H9 (cell line): ENCODE data around the gene ALCAM. TPM values are rescaled to one million over a fixed set of nuclear protein-coding genes. Genes with fewer than 3 reads are reported as not detected.

ENCODE experiments used
- DNase-seq: peaks from one replicate; pipeline ENCODE4 v3.0.0-alpha.2; 2017
- H2AFZ ChIP-seq: one replicate; pipeline ENCODE4 v1.6.1; 2013; ENCODE audit warnings: mild to moderate bottlenecking, low read length, control low read depth, moderate library complexity
- H2AK5ac ChIP-seq: 2 replicates; pipeline ENCODE4 v1.6.1; 2013; ENCODE audit warnings: low read length, control low read depth, mixed read lengths; ENCODE audit not compliant: insufficient read length
- H2BK120ac ChIP-seq: one replicate; pipeline ENCODE4 v1.6.1; 2013; ENCODE audit warnings: low read depth, mild to moderate bottlenecking, low read length, control low read depth, inconsistent platforms; ENCODE audit not compliant: poor library complexity, severe bottlenecking
- H2BK12ac ChIP-seq: 2 replicates; pipeline ENCODE4 v1.6.1; 2013; ENCODE audit warnings: low read length, control low read depth, mixed read lengths, low read depth; ENCODE audit not compliant: insufficient read length
- H2BK15ac ChIP-seq: 2 replicates; pipeline ENCODE4 v1.6.1; 2013; ENCODE audit warnings: low read depth, low read length, control low read depth
- H2BK20ac ChIP-seq: one replicate; pipeline ENCODE4 v1.6.1; 2013; ENCODE audit warnings: low read depth, mild to moderate bottlenecking, low read length, control low read depth, inconsistent platforms; ENCODE audit not compliant: poor library complexity, severe bottlenecking
- H2BK5ac ChIP-seq: 2 replicates; pipeline ENCODE4 v1.6.1; 2013; ENCODE audit warnings: low read length, control low read depth, mixed read lengths; ENCODE audit not compliant: insufficient read length
- H3K14ac ChIP-seq: 2 replicates; pipeline ENCODE4 v1.6.1; 2013; ENCODE audit warnings: low read length, control low read depth; ENCODE audit not compliant: insufficient read depth
- H3K18ac ChIP-seq: 2 replicates; pipeline ENCODE4 v1.6.1; 2013; ENCODE audit warnings: low read depth, mild to moderate bottlenecking, mixed read lengths, low read length, control low read depth; ENCODE audit not compliant: insufficient read length
- H3K23ac ChIP-seq: 2 replicates; pipeline ENCODE4 v1.6.1; 2013; ENCODE audit warnings: low read length, control low read depth, mixed read lengths, low read depth; ENCODE audit not compliant: insufficient read length
- H3K23me2 ChIP-seq: 2 replicates; pipeline ENCODE4 v1.6.1; 2013; ENCODE audit warnings: low read depth, mild to moderate bottlenecking, mixed read lengths, low read length, control low read depth; ENCODE audit not compliant: insufficient read length, poor library complexity, severe bottlenecking
- H3K27ac ChIP-seq: 2 replicates; pipeline ENCODE4 v1.5.1; 2013; ENCODE audit warnings: low read length, control low read depth, mixed read lengths, low read depth; ENCODE audit not compliant: insufficient read length
- H3K27me3 ChIP-seq: 2 replicates; pipeline ENCODE4 v1.6.1; 2013; ENCODE audit warnings: low read length, control low read depth, inconsistent platforms; ENCODE audit not compliant: insufficient read depth
- H3K4ac ChIP-seq: 2 replicates; pipeline ENCODE4 v1.6.1; 2013; ENCODE audit warnings: low read depth, mild to moderate bottlenecking, control low read depth, inconsistent platforms, low read length, moderate library complexity
- H3K4me1 ChIP-seq: 2 replicates; pipeline ENCODE4 v1.6.1; 2013; ENCODE audit warnings: low read length, control low read depth, inconsistent platforms; ENCODE audit not compliant: insufficient read depth
- H3K4me2 ChIP-seq: 2 replicates; pipeline ENCODE4 v1.6.1; 2013; ENCODE audit warnings: low read length, control low read depth, mixed read lengths; ENCODE audit not compliant: insufficient read length, insufficient read depth
- H3K56ac ChIP-seq: 2 replicates; pipeline ENCODE4 v1.6.1; 2013; ENCODE audit warnings: low read depth, mild to moderate bottlenecking, mixed read lengths, low read length, control low read depth; ENCODE audit not compliant: insufficient read length
- H3K79me1 ChIP-seq: 2 replicates; pipeline ENCODE4 v1.6.1; 2013; ENCODE audit warnings: low read depth, mild to moderate bottlenecking, moderate library complexity, low read length, control low read depth, inconsistent platforms; ENCODE audit not compliant: insufficient read depth, poor library complexity, severe bottlenecking
- H3K79me2 ChIP-seq: 2 replicates; pipeline ENCODE4 v1.6.1; 2013; ENCODE audit warnings: low read length, control low read depth, inconsistent platforms; ENCODE audit not compliant: insufficient read depth
- H3K9ac ChIP-seq: 2 replicates; pipeline ENCODE4 v1.6.1; 2013; ENCODE audit warnings: low read length, control low read depth, mixed read lengths; ENCODE audit not compliant: insufficient read length; ENCODE audit errors: extremely low read depth
- H3K9me3 ChIP-seq: one replicate; pipeline ENCODE4 v1.6.1; 2013; ENCODE audit warnings: low read depth, low read length, inconsistent platforms; ENCODE audit not compliant: control insufficient read depth
- H3T11ph ChIP-seq: one replicate; pipeline ENCODE4 v1.6.1; 2013; ENCODE audit warnings: mild to moderate bottlenecking, low read length, control low read depth, inconsistent platforms
- H4K20me1 ChIP-seq: one replicate; pipeline ENCODE4 v1.6.1; 2013; ENCODE audit not compliant: control insufficient read depth, insufficient read length, insufficient read depth
- H4K5ac ChIP-seq: 2 replicates; pipeline ENCODE4 v1.6.1; 2013; ENCODE audit warnings: low read depth, mild to moderate bottlenecking, mixed read lengths, low read length, control low read depth; ENCODE audit not compliant: insufficient read length
- H4K8ac ChIP-seq: replicated peaks from 2 replicates; pipeline ENCODE4 v1.6.1; 2013; ENCODE audit warnings: low read length, control low read depth, mixed read lengths, low read depth; ENCODE audit not compliant: insufficient read length
- H4K91ac ChIP-seq: 2 replicates; pipeline ENCODE4 v1.6.1; 2013; ENCODE audit warnings: low read depth, mild to moderate bottlenecking, moderate library complexity, mixed read lengths, low read length, control low read depth; ENCODE audit not compliant: insufficient read length
- H3K27ac Mint-ChIP-seq, 3 experiments: 2 replicates in 2 of 3; 3 replicates in 1 of 3; pipeline ENCODE4 v1.8.0; 2020 to 2021; ENCODE audit warnings: mixed read lengths in 3 of 3, mild to moderate bottlenecking in 1 of 3, moderate library complexity in 1 of 3
- H3K27me3 Mint-ChIP-seq: 2 replicates; pipeline ENCODE4 v1.8.0; 2021; ENCODE audit warnings: low read depth, mild to moderate bottlenecking, moderate library complexity, mixed read lengths
- H3K36me3 Mint-ChIP-seq, 3 experiments: 2 replicates in 2 of 3; 3 replicates in 1 of 3; pipeline ENCODE4 v1.8.0; 2020 to 2021; ENCODE audit warnings: low read depth in 3 of 3, mixed read lengths in 3 of 3; ENCODE audit not compliant: insufficient read depth in 1 of 3
- H3K4me1 Mint-ChIP-seq, 2 experiments: 2 replicates each; pipeline ENCODE4 v1.8.0; 2020; ENCODE audit warnings: mixed read lengths in 2 of 2
- H3K4me3 Mint-ChIP-seq, 2 experiments: 2 replicates in 1 of 2; 3 replicates in 1 of 2; pipeline ENCODE4 v1.8.0; 2020 to 2021; ENCODE audit warnings: mild to moderate bottlenecking in 2 of 2, mixed read lengths in 2 of 2, moderate library complexity in 1 of 2
- H3K9me3 Mint-ChIP-seq, 2 experiments: 2 replicates in 1 of 2; 3 replicates in 1 of 2; pipeline ENCODE4 v1.8.0; 2020; ENCODE audit warnings: mild to moderate bottlenecking in 2 of 2, mixed read lengths in 2 of 2, moderate library complexity in 1 of 2
- WGBS: extraction: QIAGEN DNeasy Blood & Tissue Kit; methylation state at CpG from one replicate; pipeline ENCODE4 v1.1.7; 2013; ENCODE audit warnings: missing lambda C conversion rate, low lambda C conversion rate, mixed read lengths; ENCODE audit not compliant: insufficient read length; ENCODE audit errors: extremely low coverage; 5-methylcytosine and 5-hydroxymethylcytosine counted together
- total RNA-seq: library from RNA; stranded (reverse); gene quantifications from 2 replicates; pipeline ENCODE4 v1.2.1, GENCODE V29; 2021
- TF ChIP-seq, protein P1 (sequence below): fragments of 200-600 bp; sonication (generic); conservative IDR thresholded peaks from 3 replicates; pipeline ENCODE4 v1.8.0; 2021; ENCODE audit warnings: antibody characterized with exemption, mild to moderate bottlenecking

The ALCAM gene
- total RNA-seq, 1 experiment from 2014 or later: 43.7 TPM

DNA sequence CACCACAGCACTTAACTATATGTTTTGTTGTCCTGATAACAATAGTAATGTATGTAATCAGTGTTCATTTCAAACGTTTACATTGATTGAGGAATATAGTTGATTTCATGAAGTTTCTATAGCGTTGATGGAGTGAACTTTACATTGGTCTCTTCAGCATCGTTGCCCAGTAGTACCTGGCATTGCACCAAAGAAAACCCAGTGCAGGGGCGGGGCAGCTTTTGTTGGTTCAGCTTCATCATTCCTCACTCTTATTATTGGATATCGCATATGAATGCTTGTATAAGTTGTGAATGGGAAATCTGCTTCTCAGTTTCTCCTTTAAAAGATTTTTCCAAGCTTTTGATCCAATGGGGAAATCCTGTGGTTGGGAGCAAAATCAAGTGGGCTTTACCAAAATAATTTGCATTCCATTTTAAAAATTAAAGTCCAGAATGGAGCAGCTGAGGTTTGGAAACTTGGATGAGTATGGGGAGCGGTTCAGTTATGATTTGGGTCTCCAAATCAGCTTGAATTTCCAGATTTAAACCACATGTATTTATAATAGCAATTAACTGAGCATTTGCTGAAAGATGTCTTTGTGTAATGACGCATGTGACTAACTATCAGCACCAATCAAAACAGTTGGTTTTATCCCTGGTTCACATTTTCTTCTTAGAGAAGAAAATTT, 213.7 kb downstream of the ALCAM start:
- Histone ChIP-seq H2AFZ (no peak overlapping the region), H3K79me1 (no peaks in the 10 kb centered on the region), H3K79me2 (no peaks in the 10 kb centered on the region), H3K9ac (no peak overlapping the region), H2BK15ac (no peak overlapping the region), H2BK120ac (no peak overlapping the region), H3K9me3 (no peaks in the 10 kb centered on the region), H3K23ac (no peak overlapping the region), H3K56ac (no peak overlapping the region), H4K5ac (no peak overlapping the region), H3K14ac (no peak overlapping the region), H4K8ac (no peak overlapping the region), H3K27ac (no peak overlapping the region), H3K23me2 (no peaks in the 10 kb centered on the region), H3K4me1 (no peaks in the 10 kb centered on the region), H2BK12ac (no peak overlapping the region), H2BK20ac (no peak overlapping the region), H3K27me3 (no peaks in the 10 kb centered on the region), H2AK5ac (no peak overlapping the region), H2BK5ac (no peak overlapping the region), H3K4ac (no peak overlapping the region), H3K18ac (no peak overlapping the region), H3K4me2 (no peak overlapping the region), H4K20me1 (no peaks in the 10 kb centered on the region), H3T11ph (no peak overlapping the region), H4K91ac (no peak overlapping the region)
- Mint-ChIP-seq H3K4me1 (no peaks in the 10 kb centered on the region), H3K36me3 (peaks cover 1 to 4% (median 2%) of the 10 kb centered on the region in 3 experiments; a peak in 4 of 7 replicates), H3K27me3 (no peaks in the 10 kb centered on the region), H3K9me3 (peaks cover 9 to 10% of the 10 kb centered on the region in 2 experiments; a peak in 3 of 5 replicates), H3K4me3 (no peak overlapping the region), H3K27ac (no peak overlapping the region; a peak in 1 of 7 replicates)
- DNase-seq: no peak
- no CpG with 5 or more reads among the region's 7 CpGs for WGBS
- TF ChIP-seq, protein P1, sequence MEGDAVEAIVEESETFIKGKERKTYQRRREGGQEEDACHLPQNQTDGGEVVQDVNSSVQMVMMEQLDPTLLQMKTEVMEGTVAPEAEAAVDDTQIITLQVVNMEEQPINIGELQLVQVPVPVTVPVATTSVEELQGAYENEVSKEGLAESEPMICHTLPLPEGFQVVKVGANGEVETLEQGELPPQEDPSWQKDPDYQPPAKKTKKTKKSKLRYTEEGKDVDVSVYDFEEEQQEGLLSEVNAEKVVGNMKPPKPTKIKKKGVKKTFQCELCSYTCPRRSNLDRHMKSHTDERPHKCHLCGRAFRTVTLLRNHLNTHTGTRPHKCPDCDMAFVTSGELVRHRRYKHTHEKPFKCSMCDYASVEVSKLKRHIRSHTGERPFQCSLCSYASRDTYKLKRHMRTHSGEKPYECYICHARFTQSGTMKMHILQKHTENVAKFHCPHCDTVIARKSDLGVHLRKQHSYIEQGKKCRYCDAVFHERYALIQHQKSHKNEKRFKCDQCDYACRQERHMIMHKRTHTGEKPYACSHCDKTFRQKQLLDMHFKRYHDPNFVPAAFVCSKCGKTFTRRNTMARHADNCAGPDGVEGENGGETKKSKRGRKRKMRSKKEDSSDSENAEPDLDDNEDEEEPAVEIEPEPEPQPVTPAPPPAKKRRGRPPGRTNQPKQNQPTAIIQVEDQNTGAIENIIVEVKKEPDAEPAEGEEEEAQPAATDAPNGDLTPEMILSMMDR: no peak
